Measurements from ENCODE around the gene ITGB4.

DNA sequence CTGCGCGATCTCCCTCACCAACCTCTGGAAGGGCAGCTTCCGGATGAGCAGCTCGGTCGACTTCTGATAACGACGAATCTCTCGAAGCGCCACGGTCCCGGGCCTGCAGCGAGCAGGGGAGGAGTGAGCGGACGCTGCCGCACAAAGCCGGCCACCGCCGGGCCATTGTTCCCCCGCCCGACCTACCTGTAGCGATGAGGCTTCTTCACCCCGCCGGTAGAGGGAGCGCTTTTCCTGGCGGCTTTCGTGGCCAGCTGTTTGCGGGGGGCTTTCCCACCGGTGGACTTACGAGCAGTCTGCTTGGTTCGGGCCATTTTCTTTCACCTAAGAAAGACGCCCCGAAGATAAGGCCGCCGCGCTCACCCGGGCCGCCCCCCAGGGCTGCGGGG is 57.6 kb downstream of the ITGB4 start:
- TF ChIP-seq, protein P1, sequence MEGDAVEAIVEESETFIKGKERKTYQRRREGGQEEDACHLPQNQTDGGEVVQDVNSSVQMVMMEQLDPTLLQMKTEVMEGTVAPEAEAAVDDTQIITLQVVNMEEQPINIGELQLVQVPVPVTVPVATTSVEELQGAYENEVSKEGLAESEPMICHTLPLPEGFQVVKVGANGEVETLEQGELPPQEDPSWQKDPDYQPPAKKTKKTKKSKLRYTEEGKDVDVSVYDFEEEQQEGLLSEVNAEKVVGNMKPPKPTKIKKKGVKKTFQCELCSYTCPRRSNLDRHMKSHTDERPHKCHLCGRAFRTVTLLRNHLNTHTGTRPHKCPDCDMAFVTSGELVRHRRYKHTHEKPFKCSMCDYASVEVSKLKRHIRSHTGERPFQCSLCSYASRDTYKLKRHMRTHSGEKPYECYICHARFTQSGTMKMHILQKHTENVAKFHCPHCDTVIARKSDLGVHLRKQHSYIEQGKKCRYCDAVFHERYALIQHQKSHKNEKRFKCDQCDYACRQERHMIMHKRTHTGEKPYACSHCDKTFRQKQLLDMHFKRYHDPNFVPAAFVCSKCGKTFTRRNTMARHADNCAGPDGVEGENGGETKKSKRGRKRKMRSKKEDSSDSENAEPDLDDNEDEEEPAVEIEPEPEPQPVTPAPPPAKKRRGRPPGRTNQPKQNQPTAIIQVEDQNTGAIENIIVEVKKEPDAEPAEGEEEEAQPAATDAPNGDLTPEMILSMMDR (IDR thresholded peaks at IDR 0.05): peak; percentile 60
- no peak for TF ChIP-seq EP300 (IDR thresholded peaks at IDR 0.05)
- no peak for TF ChIP-seq RNF2 (IDR thresholded peaks at IDR 0.05; ENCODE audit: borderline replicate concordance, low read depth)
- TF ChIP-seq, protein P2, sequence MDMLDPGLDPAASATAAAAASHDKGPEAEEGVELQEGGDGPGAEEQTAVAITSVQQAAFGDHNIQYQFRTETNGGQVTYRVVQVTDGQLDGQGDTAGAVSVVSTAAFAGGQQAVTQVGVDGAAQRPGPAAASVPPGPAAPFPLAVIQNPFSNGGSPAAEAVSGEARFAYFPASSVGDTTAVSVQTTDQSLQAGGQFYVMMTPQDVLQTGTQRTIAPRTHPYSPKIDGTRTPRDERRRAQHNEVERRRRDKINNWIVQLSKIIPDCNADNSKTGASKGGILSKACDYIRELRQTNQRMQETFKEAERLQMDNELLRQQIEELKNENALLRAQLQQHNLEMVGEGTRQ (IDR thresholded peaks at IDR 0.05): no peak
- TF ChIP-seq, protein P3, sequence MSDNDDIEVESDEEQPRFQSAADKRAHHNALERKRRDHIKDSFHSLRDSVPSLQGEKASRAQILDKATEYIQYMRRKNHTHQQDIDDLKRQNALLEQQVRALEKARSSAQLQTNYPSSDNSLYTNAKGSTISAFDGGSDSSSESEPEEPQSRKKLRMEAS (IDR thresholded peaks at IDR 0.05): 0 out of 2 replicates have a peak, but pooled peaks have one; percentile 3
- no peak for TF ChIP-seq POLR2A (IDR thresholded peaks at IDR 0.05; ENCODE audit: low read length)
- no peak for TF ChIP-seq EHMT2 (IDR thresholded peaks at IDR 0.05; ENCODE audit: low read depth)
- TF ChIP-seq, protein P4, sequence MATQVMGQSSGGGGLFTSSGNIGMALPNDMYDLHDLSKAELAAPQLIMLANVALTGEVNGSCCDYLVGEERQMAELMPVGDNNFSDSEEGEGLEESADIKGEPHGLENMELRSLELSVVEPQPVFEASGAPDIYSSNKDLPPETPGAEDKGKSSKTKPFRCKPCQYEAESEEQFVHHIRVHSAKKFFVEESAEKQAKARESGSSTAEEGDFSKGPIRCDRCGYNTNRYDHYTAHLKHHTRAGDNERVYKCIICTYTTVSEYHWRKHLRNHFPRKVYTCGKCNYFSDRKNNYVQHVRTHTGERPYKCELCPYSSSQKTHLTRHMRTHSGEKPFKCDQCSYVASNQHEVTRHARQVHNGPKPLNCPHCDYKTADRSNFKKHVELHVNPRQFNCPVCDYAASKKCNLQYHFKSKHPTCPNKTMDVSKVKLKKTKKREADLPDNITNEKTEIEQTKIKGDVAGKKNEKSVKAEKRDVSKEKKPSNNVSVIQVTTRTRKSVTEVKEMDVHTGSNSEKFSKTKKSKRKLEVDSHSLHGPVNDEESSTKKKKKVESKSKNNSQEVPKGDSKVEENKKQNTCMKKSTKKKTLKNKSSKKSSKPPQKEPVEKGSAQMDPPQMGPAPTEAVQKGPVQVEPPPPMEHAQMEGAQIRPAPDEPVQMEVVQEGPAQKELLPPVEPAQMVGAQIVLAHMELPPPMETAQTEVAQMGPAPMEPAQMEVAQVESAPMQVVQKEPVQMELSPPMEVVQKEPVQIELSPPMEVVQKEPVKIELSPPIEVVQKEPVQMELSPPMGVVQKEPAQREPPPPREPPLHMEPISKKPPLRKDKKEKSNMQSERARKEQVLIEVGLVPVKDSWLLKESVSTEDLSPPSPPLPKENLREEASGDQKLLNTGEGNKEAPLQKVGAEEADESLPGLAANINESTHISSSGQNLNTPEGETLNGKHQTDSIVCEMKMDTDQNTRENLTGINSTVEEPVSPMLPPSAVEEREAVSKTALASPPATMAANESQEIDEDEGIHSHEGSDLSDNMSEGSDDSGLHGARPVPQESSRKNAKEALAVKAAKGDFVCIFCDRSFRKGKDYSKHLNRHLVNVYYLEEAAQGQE (IDR thresholded peaks at IDR 0.05): no peak
- no peak for TF ChIP-seq CHD4 (IDR thresholded peaks at IDR 0.05; ENCODE audit: borderline replicate concordance)
- TF ChIP-seq CEBPB (IDR thresholded peaks at IDR 0.05): no peak
